ENCODE results near the gene CLDN7. TPM values are rescaled to one million over a fixed set of nuclear protein-coding genes. Genes with fewer than 3 reads are reported as not detected.

The CLDN7 gene
- total RNA-seq, 1 experiment from 2014 or later: 286 TPM

GRCh38 chr17:7242717-7243452 is 19.4 kb downstream of the CLDN7 start (continued):
- no peak for TF ChIP-seq ZBTB33 (IDR thresholded peaks at IDR 0.05; ENCODE audit: extremely low read depth, insufficient replicate concordance, low read length)

- H3K9ac ChIP-seq (ENCODE audit: low read length): peak within 1 kb of the TSS; percentile 85
- peak; percentile 83 for DNase-seq (ENCODE audit: low read depth, low spot score)
- ChIA-PET POLR2A (interaction anchor here (1.0 to 2.9 kb wide), 10 partner anchors 8 to 87 kb away, joined by 3 to 13 read pairs (median 4); partner anchors contain the start of genes ACADVL, CTDNEP1, DLG4 and DVL2), CTCF (interaction anchor here (0.7 to 1.6 kb wide), 3 partner anchors 9 to 196 kb away, joined by 3 to 5 read pairs (median 4); partner anchors contain the start of gene CTDNEP1), RAD21 (ENCODE audit: low non-redundant PET in 1 of 2, low total read pairs in 2 of 2, uncharacterized antibody in 2 of 2, unreplicated experiment in 2 of 2) (interaction anchor here (0.6 to 1.3 kb wide), 2 partner anchors 21 kb away, joined by 3 to 5 read pairs; no protein-coding TSS in a partner anchor)
- H3K27me3 ChIP-seq (ENCODE audit: insufficient read depth, low read length): no peaks in the 10 kb centered on the region
- H3K36me3 ChIP-seq (ENCODE audit: control insufficient read depth in 1 of 2, insufficient read depth in 2 of 2, low read length in 2 of 2): peaks cover 19 to 37% of the 10 kb centered on the region in 2 experiments; a peak in 3 of 4 replicates
- peaks cover 49% of the 10 kb centered on the region for H3K79me2 ChIP-seq (ENCODE audit: insufficient read depth, low read length)
- H3K4me1 ChIP-seq (ENCODE audit: control insufficient read depth in 1 of 2, insufficient read depth in 2 of 2, low read length in 2 of 2): peaks cover 22 to 42% of the 10 kb centered on the region in 2 experiments
- peak within 1 kb of the TSS; percentile 79 for H3K4me2 ChIP-seq (ENCODE audit: low read length)
- intact Hi-C loops (cut with micrococcal nuclease): no loop called here
- no peaks in the 10 kb centered on the region for H3K9me3 ChIP-seq (ENCODE audit: control insufficient read depth in 1 of 2, insufficient read depth in 1 of 2, low read depth in 1 of 2, low read length in 2 of 2)
- BruUV-seq (replicated peaks): no TSS peak
- H2AFZ ChIP-seq (ENCODE audit: low read depth, low read length, poor library complexity, severe bottlenecking): no peak within 1 kb of the TSS
- peak within 1 kb of the TSS; percentile 93 to 97 for H3K4me3 ChIP-seq (replicated peaks in 1 of 2; ENCODE audit: low read depth in 1 of 2, low read length in 2 of 2)
- peak; percentile 48 for ATAC-seq
- H3K27ac ChIP-seq (ENCODE audit: low read depth, low read length): peak within 1 kb of the TSS; percentile 92
- no peaks in the 10 kb centered on the region for H4K20me1 ChIP-seq (ENCODE audit: insufficient read depth)
- no peaks in the 10 kb centered on the region for H3K9me2 ChIP-seq (ENCODE audit: insufficient read depth)
- TF ChIP-seq YY1 (IDR thresholded peaks at IDR 0.05; ENCODE audit: extremely low read depth, insufficient replicate concordance, low read depth, low read length) (no peak), CBX3 (IDR thresholded peaks at IDR 0.05; ENCODE audit: low read depth) (no peak), POLR2A (IDR thresholded peaks at IDR 0.05; ENCODE audit: borderline replicate concordance, extremely low read depth, insufficient read depth, insufficient read length) (peak; percentile 30), TCF7L2 (IDR thresholded peaks at IDR 0.05; ENCODE audit: borderline replicate concordance, extremely low read depth, insufficient read depth, insufficient read length) (peak; percentile 32), ZFX (IDR thresholded peaks at IDR 0.05) (peak; percentile 55), SP1 (IDR thresholded peaks at IDR 0.05; ENCODE audit: low read depth) (peak; percentile 39; the same call in 1 of the 2 replicates), EGR1 (IDR thresholded peaks at IDR 0.05; ENCODE audit: low read depth) (peak; percentile 71), ELF1 (IDR thresholded peaks at IDR 0.05; ENCODE audit: borderline replicate concordance, low read depth) (peak; percentile 59; the same call in 1 of the 2 replicates), ZNF274 (IDR thresholded peaks at IDR 0.05; ENCODE audit: low read depth, low read length) (no peak), MAX (IDR thresholded peaks at IDR 0.05) (0 out of 2 replicates have a peak, but pooled peaks have one; percentile 30)
Measured at GRCh38 chr17:7241783-7242716, 20.2 kb downstream of the CLDN7 start, which contains the start of gene GABARAP. Gene GABARAP, minus strand, starts transcription at chr17:7242449. Its CDS starts 119 bp downstream, at chr17:7242330.

Measured in HCT116 (cell line).